Occipital lobe (tissue), 2 donors: ENCODE measurements around the gene IRF3. TPM values are rescaled to one million over a fixed set of nuclear protein-coding genes. Genes with fewer than 3 reads are reported as not detected.
"Not testable (repeated sequence)": the region's sequence is repeated elsewhere in the genome, so short reads cannot be mapped to it uniquely, and the experiment has no call there.

Experiments
- DNase-seq: peaks from one replicate; lab custom pipeline; 2025; lab: John Stamatoyannopoulos, UW
- total RNA-seq: library from RNA; depleted of rRNA; stranded (reverse); fragments of >200 nt; gene quantifications from one replicate; pipeline ENCODE4 v1.2.3, GENCODE V29; 2014

Gene IRF3
- total RNA-seq, 1 donor from 2014 or later = 8.1 TPM

- DNase-seq = no peak
Measured at GRCh38 chr19:49646586-49646985, 19.1 kb downstream of the IRF3 start.

- no peak for DNase-seq
Measured at GRCh38 chr19:49645995-49646394, 19.7 kb downstream of the IRF3 start.

- DNase-seq = no peak
Measured at GRCh38 chr19:49645592-49645991, 20.1 kb downstream of the IRF3 start.

- no peak for DNase-seq
Measured at GRCh38 chr19:49643466-49643865, 22.2 kb downstream of the IRF3 start.

- no peak for DNase-seq
Measured at GRCh38 chr19:49642492-49643035, 23.1 kb downstream of the IRF3 start.

- peak; percentile 99 for DNase-seq
Measured at GRCh38 chr19:49641688-49642491, 23.8 kb downstream of the IRF3 start, which contains the start of gene SCAF1. Gene SCAF1, plus strand, starts transcription at chr19:49642209. Its CDS starts 2,818 bp downstream, at chr19:49645027.

- DNase-seq = peak; percentile 99
Measured at GRCh38 chr19:49640113-49640898, 25.4 kb downstream of the IRF3 start, which contains the start of gene RRAS. Gene RRAS, minus strand, starts transcription at chr19:49640143. Its CDS starts 45 bp downstream, at chr19:49640098.

GRCh38 chr19:49639401-49640112, 26.1 kb downstream of the IRF3 start:
- DNase-seq = no peak

- no peak for DNase-seq
Measured at GRCh38 chr19:49637821-49638738, 27.6 kb downstream of the IRF3 start.

- DNase-seq = no peak
Measured at GRCh38 chr19:49636233-49636932, 29.3 kb downstream of the IRF3 start.

- no peak for DNase-seq
Measured at GRCh38 chr19:49635530-49636232, 30.0 kb downstream of the IRF3 start.

- DNase-seq = not testable (repeated sequence)
Measured at GRCh38 chr19:49633273-49633672, 32.4 kb downstream of the IRF3 start.

GRCh38 chr19:49632576-49632975, 33.1 kb downstream of the IRF3 start:
- DNase-seq = no peak

GRCh38 chr19:49631610-49632192, 34.0 kb downstream of the IRF3 start:
- DNase-seq = no peak

GRCh38 chr19:49631014-49631588, 34.6 kb downstream of the IRF3 start:
- no peak for DNase-seq

GRCh38 chr19:49629659-49630058, 36.0 kb downstream of the IRF3 start:
- no peak for DNase-seq

- DNase-seq = no peak
Measured at GRCh38 chr19:49626226-49626625, 39.4 kb downstream of the IRF3 start.
